ENCODE measurements around the gene DHRS3. TPM values are rescaled to one million over a fixed set of nuclear protein-coding genes. Genes with fewer than 3 reads are reported as not detected.

The DHRS3 gene
- polyA plus RNA-seq, 1 of the 3 experiments (the other 2 are of a cell fraction) = 44.8 TPM

- H3F3A ChIP-seq (replicated peaks; ENCODE audit: insufficient read depth) = no peaks in the 10 kb centered on the region
- H3K4me3 ChIP-seq (ENCODE audit: low read depth in 2 of 2, low read length in 1 of 2) = no peak overlapping the region
- no peak overlapping the region for H3K27ac ChIP-seq (ENCODE audit: low read depth in 2 of 2, low read length in 1 of 2)
- DNase-seq = no peak
- H3K9me2 ChIP-seq = no peaks in the 10 kb centered on the region
- H3K27me3 ChIP-seq (ENCODE audit: insufficient read depth) = no peaks in the 10 kb centered on the region
- POLR2A ChIA-PET = no interaction called here
- H4K20me1 ChIP-seq (ENCODE audit: insufficient read depth) = no peaks in the 10 kb centered on the region
- CTCF ChIA-PET = no interaction called here
- H2AFZ ChIP-seq (ENCODE audit: low read depth) = no peak overlapping the region
- no peak overlapping the region for H3K4me2 ChIP-seq
- WGBS (ENCODE audit: low lambda C conversion rate) = 90% methylated on average over 11 of the region's 11 CpGs
- H3K36me3 ChIP-seq (replicated peaks in 1 of 2; ENCODE audit: control insufficient read depth in 1 of 2, insufficient read depth in 2 of 2, low read length in 1 of 2) = no peaks in the 10 kb centered on the region
- H3K79me2 ChIP-seq (ENCODE audit: insufficient read depth) = no peaks in the 10 kb centered on the region
- H3K4me1 ChIP-seq (ENCODE audit: control insufficient read depth in 1 of 2, insufficient read depth in 2 of 2, low read depth in 1 of 2, low read length in 1 of 2) = no peaks in the 10 kb centered on the region; a peak in 1 of 4 replicates
- no peak overlapping the region for H3K9ac ChIP-seq
- H3K9me3 ChIP-seq = no peaks in the 10 kb centered on the region
- TF ChIP-seq CTCF (IDR thresholded peaks at IDR 0.05) = no peak
- TF ChIP-seq ZBTB33 (IDR thresholded peaks at IDR 0.05; ENCODE audit: borderline replicate concordance, low read depth) = no peak
- TF ChIP-seq GATA2 (CRISPR knock-in tag; IDR thresholded peaks at IDR 0.05) = no peak
- TF ChIP-seq NRF1 (IDR thresholded peaks at IDR 0.05; ENCODE audit: low read depth, low read length) = no peak
- TF ChIP-seq IRF3 (IDR thresholded peaks at IDR 0.05; ENCODE audit: low read depth, low read length) = no peak
- no peak for TF ChIP-seq MXI1 (IDR thresholded peaks at IDR 0.05; ENCODE audit: low read depth, low read length)
- TF ChIP-seq TEAD4 (IDR thresholded peaks at IDR 0.05; ENCODE audit: borderline replicate concordance, insufficient read depth) = no peak
- no peak for TF ChIP-seq RFX5 (IDR thresholded peaks at IDR 0.05; ENCODE audit: low read length)
- no peak for TF ChIP-seq YY1 (IDR thresholded peaks at IDR 0.05; ENCODE audit: low read depth)
- no peak for TF ChIP-seq RXRA (IDR thresholded peaks at IDR 0.05; ENCODE audit: borderline replicate concordance, low read depth)
- TF ChIP-seq GABPA (IDR thresholded peaks at IDR 0.05; ENCODE audit: low read depth) = no peak
- TF ChIP-seq MAX (IDR thresholded peaks at IDR 0.05; ENCODE audit: low read depth) = no peak
Observed at GRCh38 chr1:12530462-12531178, 87.4 kb downstream of the DHRS3 start.
